Measurements from ENCODE around the gene B4GALT5. TPM values are rescaled to one million over a fixed set of nuclear protein-coding genes. Genes with fewer than 3 reads are reported as not detected.

B4GALT5 gene
- total RNA-seq, 1 experiment from 2014 or later = 77.0 TPM

- no CpG with 5 or more reads among the region's 5 CpGs for WGBS (ENCODE audit: extremely low coverage, insufficient read length, low lambda C conversion rate)
- H3K14ac ChIP-seq (ENCODE audit: insufficient read depth, low read length) = no peak overlapping the region
- no peak overlapping the region for H3K9ac ChIP-seq (ENCODE audit: extremely low read depth, insufficient read length, low read length)
- no peak overlapping the region for H3K18ac ChIP-seq (ENCODE audit: insufficient read length, low read depth, low read length)
- no peak overlapping the region for H2AFZ ChIP-seq (ENCODE audit: low read length)
- H4K20me1 ChIP-seq (ENCODE audit: control insufficient read depth, insufficient read depth, insufficient read length) = no peaks in the 10 kb centered on the region
- H3K4me2 ChIP-seq (ENCODE audit: insufficient read depth, insufficient read length, low read length) = no peak overlapping the region
- H3K4me1 ChIP-seq (ENCODE audit: insufficient read depth, low read length) = no peaks in the 10 kb centered on the region
- H3K9me3 ChIP-seq (ENCODE audit: control insufficient read depth, low read depth, low read length) = no peaks in the 10 kb centered on the region
- no peaks in the 10 kb centered on the region for H3K79me2 ChIP-seq (ENCODE audit: insufficient read depth, low read length)
- no peak overlapping the region for H2BK5ac ChIP-seq (ENCODE audit: insufficient read length, low read length)
- Mint-ChIP-seq H3K9me3 (0 out of 5 replicates have a peak, but pooled peaks cover 0 to 2% of the 10 kb centered on the region in 2 experiments), H3K4me1 (0 out of 4 replicates have a peak, but pooled peaks cover 0 to 2% of the 10 kb centered on the region in 2 experiments), H3K27ac (no peak overlapping the region; a peak in 1 of 7 replicates), H3K4me3 (no peak overlapping the region), H3K36me3 (ENCODE audit: insufficient read depth in 1 of 3, low read depth in 3 of 3) (no peaks in the 10 kb centered on the region), H3K27me3 (ENCODE audit: low read depth) (no peaks in the 10 kb centered on the region; the same call in 1 of the 2 replicates)
- H3K27me3 ChIP-seq (ENCODE audit: insufficient read depth, low read length) = no peaks in the 10 kb centered on the region
- no peak overlapping the region for H3K56ac ChIP-seq (ENCODE audit: insufficient read length, low read depth, low read length)
- no peak overlapping the region for H3K23ac ChIP-seq (ENCODE audit: insufficient read length, low read depth, low read length)
- H4K91ac ChIP-seq (ENCODE audit: insufficient read length, low read depth, low read length) = no peak overlapping the region
- H2BK120ac ChIP-seq (ENCODE audit: low read depth, low read length, poor library complexity, severe bottlenecking) = no peak overlapping the region
- no peak overlapping the region for H3K4ac ChIP-seq (ENCODE audit: low read depth, low read length)
- no peak for DNase-seq
- no peak overlapping the region for H2BK12ac ChIP-seq (ENCODE audit: insufficient read length, low read depth, low read length)
- no peak overlapping the region for H2BK15ac ChIP-seq (ENCODE audit: low read depth, low read length)
- H4K5ac ChIP-seq (ENCODE audit: insufficient read length, low read depth, low read length) = no peak overlapping the region
- H3K27ac ChIP-seq (ENCODE audit: insufficient read length, low read depth, low read length) = no peak overlapping the region
- TF ChIP-seq CTCF (conservative IDR thresholded peaks at IDR 0.05) = no peak
- H3K79me1 ChIP-seq (ENCODE audit: insufficient read depth, low read depth, low read length, poor library complexity, severe bottlenecking) = no peaks in the 10 kb centered on the region
- no peak overlapping the region for H2BK20ac ChIP-seq (ENCODE audit: low read depth, low read length, poor library complexity, severe bottlenecking)
- no peaks in the 10 kb centered on the region for H3K23me2 ChIP-seq (ENCODE audit: insufficient read length, low read depth, low read length, poor library complexity, severe bottlenecking)
- H4K8ac ChIP-seq (replicated peaks; ENCODE audit: insufficient read length, low read depth, low read length) = no peak overlapping the region
- H2AK5ac ChIP-seq (ENCODE audit: insufficient read length, low read length) = no peak overlapping the region
- H3T11ph ChIP-seq (ENCODE audit: low read length) = no peak overlapping the region
These were observed 112.3 kb downstream of the B4GALT5 start for GRCh38 chr20:49601153-49601924.
